ENCODE measurements around the gene VASH2. TPM values are rescaled to one million over a fixed set of nuclear protein-coding genes. Genes with fewer than 3 reads are reported as not detected.

VASH2 gene
- under 1 TPM; 0.15 to 0.24 TPM for total RNA-seq

GRCh38 chr1:212950243-212951125, at the start of gene VASH2:
VASH2 (plus strand) TSS chr1:212950541; CDS start chr1:212951543, 1,002 bp downstream.

GRCh38 chr1:213015099-213016050, 65.0 kb downstream of the VASH2 start, which contains the start of gene ANGEL2:
ANGEL2 (minus strand) TSS chr1:213015867; CDS start chr1:213015671, 196 bp downstream.

Other genes starting within 250 kb of the VASH2 start
- 10 to 100 TPM; 30.6 to 31.3 TPM for gene NSL1, start 158.8 kb upstream of the VASH2 start, total RNA-seq
- gene TATDN3, start 158.6 kb upstream of the VASH2 start, total RNA-seq: 10 to 100 TPM; 12.5 to 14.2 TPM
- not detected for gene SPATA45, start 102.9 kb upstream of the VASH2 start, total RNA-seq
- gene FLVCR1, start 92.3 kb upstream of the VASH2 start, total RNA-seq: 10 to 100 TPM; 10.9 to 13.0 TPM
- gene ANGEL2, start 65.3 kb downstream of the VASH2 start, total RNA-seq: 10 to 100 TPM; 44.2 to 45.2 TPM
- 1 to 10 TPM; 9.3 TPM for gene RPS6KC1, start 100.7 kb downstream of the VASH2 start, total RNA-seq

Data from activated naive CD4-positive, alpha-beta T cell treated with anti-CD3 and anti-CD28 coated beads, Interleukin-2, amount 10 ng/mL, durations not matched to agents 5 hours and 36 hours (primary cell).